MV-4-11 (cell line): ENCODE results near the gene CCDC78.
"Not testable (repeated sequence)": the region's sequence is repeated elsewhere in the genome, so short reads cannot be mapped to it uniquely, and the experiment has no call there.

ENCODE experiments used
- DNase-seq: peaks from one replicate; lab custom pipeline; 2025; lab: John Stamatoyannopoulos, UW

Gene CCDC78

DNA sequence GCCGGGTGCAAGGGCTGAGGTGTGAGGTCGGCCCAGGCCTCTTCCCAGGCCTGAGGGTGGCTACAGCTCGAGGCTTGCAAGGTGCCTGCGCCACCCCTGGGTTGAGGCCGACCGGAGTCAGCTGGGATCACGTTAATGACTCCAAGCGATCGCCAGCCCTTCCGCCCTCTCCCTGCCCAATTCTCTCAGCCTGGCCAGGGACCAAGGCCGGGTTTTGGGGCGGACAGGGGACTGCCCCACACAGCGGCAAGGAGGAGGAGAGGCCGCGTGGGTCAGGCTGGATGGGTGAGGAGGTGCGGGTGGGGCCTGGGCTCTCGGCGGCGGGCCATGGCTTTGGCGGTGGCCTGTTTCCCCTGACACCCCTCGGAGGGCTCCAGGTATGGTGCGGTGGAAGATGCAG is 32.9 kb downstream of the CCDC78 start:
- DNase-seq, result no peak

DNA sequence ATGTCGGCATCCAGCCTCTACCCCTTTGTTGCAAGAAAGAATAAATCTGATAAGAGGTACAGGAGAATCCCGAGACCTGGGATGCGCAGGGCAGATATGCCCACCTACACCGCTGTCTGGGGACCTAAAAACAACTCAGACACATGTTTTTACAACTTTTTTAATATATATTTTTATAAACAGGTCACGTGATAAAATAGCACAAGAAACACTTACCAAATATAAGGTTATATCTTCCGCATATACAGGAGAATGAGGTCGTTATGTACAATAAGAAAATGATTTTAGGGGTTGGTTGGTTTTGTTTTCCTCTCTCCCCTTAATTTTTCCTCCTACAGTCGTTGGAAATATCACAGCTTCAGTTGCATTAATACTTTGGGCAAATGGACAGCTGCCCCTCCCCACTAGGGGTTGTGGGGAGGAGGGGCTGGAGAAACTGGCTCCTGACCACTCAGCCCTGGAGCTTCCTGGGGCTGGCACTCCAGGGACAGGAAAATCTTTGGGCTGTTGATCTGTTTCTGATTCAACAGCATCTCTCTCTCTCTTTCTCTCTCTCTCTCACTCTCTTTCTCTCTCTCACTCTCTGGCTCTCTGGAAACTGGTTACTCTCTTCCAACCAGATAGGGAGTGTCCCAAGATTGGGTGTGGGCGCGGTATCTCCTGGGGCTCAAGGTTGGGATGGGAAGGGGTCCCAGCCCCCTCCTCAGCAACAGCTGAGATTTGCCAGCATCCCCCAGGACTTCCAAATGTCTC is 33.7 kb downstream of the CCDC78 start:
- no peak for DNase-seq

DNA sequence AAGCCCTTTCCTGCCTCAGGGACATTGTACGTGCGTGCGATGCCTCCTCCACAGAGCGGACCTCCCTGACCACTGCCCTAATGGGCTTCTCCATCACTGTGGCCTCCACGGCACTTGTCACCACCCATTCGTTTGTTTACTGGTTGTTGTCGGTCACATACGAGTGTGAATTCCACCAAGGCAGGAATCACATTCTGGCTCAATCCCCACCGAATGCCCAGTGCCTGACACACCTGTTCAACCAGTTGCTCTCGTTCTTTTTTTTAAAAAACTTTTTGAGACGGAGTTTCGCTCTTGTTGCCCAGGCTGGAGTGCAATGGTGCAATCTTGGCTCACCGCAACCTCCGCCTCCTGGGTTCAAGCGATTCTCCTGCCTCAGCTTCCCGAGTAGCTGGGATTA is 35.0 kb downstream of the CCDC78 start:
- not testable (repeated sequence) for DNase-seq

DNA sequence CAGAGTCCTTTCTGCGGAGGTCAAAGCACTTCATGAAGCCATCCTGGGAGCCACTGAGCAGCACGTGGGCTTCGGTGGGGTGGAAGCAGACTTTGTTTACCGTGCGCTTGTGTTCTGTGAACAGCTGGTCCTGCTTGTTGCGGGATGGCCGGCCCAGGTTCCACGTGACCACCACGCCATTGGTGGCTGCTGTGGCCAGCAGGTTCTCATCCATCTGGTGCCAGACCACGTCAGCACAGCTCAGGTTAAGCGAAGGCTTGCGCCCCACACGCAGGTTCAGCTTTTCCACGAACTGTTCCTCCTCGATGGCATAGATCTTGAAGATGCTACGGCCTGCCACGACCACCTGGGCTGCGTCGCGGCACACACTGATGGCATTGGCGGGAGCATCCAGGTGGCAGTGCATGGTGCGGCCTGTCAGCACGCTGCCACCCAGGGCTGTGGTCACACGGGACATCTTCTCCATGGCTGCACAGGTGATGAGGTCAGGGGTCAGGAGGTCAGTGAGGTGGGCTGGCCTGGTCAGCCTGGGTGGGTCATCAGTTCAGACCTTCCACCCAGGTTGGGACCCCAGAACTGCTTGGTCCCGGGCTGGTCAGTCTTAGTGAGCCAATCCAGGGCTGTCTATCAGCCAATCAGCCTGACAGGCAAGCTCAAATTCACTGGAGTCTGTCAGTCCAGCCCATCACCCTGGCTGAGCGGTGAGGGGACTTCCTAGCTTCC is 36.9 kb downstream of the CCDC78 start:
- DNase-seq, result no peak

DNA sequence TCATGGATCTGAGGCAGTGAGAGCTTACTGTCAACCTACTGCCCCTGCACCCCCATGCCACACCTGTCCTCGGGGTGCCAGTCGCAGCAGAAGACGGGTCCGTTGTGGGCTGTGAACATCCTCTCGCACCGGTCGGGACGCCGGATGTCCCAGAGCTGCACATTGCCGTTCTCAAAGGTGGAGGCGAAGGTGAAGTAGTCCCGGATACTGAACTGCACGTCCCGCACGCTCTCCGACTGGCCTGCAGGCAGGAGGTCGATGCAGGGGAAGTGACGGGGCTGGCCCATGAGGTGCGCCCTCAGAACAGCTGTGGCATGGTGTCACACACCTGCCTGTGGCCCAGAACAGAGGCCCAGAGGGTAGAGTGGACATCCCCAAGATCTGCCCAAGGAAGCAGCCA is 38.7 kb downstream of the CCDC78 start:
- no peak for DNase-seq

DNA sequence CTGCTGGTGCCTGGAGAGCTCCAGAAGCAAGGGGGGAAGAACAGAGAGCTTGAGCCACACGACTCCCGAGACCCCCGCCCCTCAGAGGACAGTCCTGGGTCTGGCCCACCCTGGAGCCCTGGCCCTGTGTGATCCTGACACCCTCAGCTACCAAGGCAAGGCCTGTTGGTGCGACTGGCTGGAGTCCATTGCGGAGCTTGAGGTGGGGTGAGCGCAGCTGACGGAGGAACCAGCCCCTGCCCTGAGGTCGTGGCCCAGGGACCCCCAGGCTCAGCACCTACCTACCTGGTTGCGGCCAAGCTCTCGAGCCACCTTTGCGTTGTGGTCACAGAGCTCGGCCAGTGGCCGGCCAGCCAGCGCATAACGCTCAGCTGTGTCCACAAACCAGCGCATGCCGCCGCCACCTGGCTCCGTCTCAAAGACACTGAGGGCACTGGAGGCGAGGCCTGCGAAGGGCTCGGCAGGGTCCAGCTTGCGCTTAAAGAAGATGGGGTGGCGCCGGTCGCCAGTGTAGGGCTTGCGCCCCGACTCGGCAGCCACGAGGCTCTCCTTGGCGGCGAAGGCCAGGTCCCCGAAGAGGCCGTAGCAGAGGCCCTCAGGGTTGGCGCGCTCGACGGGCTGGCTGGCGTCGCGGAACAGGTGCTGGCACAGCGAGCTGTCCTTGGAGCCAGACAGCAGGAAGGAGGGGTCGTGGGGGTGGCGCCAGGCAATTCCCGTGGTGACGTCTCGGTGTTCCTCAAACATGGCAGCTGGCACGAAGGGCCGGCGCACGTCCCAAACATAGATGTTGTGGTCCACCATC is 39.6 kb downstream of the CCDC78 start:
- no peak for DNase-seq

DNA sequence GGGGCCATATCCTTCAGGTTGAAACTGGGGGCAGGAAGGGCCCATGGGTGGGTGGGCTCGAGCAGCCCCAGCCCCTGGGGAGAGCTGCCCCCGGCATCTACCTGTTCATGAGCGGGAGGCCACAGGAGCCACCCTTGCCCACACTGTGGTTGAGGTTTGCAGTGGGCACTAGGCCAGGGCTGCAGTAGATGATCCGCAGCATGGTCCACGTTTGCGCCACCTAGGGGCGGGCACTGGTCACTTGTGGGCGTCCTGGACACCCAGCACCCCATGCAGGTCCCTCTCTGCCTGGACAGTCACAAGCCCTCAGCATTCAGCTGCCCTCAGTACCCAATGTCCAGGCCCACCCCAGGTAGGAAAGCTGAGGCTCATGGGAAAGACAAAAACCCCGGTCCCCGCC is 40.3 kb downstream of the CCDC78 start:
- peak; percentile 18 for DNase-seq

DNA sequence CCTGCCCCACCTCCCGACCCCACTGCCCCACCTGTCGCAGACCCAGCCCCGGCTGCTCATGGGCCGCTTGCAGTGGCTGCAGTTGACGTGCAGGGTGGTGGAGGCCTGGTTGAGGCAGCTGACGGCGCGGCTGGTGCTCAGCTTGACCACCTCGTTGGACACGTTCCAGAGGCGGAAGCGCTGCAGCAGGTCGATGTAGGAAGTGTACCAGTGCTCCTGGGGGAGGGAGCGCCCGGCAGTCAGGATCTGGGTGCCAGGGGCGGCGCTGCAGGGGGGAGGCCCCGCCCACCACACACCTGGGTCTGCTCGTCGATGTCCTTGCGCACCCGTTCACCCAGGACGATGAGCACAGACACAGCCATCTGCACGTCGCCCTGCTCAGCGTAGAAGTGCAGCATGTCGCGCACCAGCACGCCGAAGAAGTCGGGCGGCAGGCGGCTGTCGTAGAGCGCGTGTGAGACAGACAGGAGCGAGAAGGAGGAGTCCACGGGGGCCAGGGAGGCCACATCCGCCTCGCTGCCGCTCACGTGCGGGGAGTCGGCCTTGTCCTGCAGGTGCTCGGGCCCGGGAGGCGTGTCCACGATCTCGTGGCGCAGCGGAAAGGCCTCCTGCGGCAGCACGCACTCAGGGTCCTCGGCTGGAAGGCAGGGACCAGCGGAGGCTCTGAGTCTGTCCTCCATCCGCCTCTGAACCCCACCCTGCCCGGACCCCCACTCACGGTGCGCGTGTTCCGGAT is 41.1 kb downstream of the CCDC78 start:
- DNase-seq, result no peak

DNA sequence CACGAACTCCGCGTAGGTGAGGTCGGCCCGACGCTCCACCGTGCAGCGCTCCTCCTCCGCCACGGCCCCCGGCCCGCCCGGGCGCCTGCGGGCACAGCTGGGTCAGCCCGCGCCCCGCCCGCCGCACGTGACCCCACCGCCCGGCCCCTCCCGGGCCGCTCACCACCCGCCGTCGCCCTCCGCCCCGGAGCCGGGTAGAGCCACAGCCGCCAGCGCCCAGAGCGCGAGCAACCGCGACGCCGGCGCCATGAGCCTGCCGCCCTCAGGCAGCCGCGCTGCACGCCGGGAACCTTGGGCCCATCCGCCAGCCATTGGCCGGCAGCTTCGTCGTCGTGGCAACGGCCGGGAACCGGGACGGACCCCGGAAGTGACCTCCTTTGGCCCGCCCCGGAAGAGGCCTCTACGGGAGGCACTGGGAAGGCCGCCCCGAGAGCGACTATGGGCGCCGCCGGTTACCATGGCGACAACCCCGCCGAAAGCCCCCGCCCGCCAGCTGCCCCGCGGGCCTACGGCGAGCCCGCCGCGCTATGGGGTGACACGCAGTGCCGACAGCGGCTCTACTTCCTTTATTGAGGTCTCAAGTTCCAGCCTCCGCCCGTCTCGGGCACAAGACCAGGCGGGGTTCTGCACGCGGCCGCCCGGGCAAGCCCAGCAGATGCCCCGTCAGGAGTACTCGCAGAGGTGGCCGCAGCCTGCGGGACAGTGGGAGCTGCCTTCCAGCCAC is 42.0 kb downstream of the CCDC78 start, which contains the start of gene JMJD8:
Gene JMJD8 (minus strand): TSS at position 264 of the 724 bp plus-strand sequence. CDS start 15 bp downstream, at position 249.
- peak; percentile 96 for DNase-seq

DNA sequence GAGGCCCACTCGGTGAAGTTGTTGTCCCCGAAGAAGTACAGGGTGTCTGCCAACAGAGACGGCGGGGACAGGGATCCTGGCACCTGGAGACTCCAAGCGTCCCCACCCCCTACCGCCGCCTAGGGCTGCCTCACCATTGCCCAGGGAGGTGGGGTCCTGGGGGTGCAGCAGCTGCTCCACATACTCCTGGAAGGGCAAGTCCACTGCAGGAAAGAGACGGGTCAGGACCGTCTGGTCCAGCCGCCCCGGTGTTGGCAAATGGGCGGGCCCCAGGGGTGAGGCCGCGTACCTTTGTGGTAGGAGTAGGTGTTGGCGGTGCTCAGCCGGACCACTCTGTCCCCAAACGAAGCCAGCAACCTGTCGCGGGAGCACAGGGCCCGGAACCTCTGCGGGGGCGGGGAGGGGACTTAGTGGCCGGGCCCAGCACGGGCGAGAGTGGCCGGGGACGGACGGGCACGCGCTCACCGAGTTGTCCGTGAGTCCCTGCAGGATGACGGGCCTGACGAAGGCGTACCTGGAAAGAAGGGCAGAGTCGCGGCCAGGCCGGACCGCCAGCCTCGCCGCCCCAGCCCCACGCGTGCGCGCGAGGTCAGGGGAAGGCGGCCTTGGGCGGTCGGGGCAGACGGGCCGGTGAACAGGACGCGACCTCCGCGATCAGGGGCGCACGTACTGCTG is 42.7 kb downstream of the CCDC78 start:
- no peak for DNase-seq

DNA sequence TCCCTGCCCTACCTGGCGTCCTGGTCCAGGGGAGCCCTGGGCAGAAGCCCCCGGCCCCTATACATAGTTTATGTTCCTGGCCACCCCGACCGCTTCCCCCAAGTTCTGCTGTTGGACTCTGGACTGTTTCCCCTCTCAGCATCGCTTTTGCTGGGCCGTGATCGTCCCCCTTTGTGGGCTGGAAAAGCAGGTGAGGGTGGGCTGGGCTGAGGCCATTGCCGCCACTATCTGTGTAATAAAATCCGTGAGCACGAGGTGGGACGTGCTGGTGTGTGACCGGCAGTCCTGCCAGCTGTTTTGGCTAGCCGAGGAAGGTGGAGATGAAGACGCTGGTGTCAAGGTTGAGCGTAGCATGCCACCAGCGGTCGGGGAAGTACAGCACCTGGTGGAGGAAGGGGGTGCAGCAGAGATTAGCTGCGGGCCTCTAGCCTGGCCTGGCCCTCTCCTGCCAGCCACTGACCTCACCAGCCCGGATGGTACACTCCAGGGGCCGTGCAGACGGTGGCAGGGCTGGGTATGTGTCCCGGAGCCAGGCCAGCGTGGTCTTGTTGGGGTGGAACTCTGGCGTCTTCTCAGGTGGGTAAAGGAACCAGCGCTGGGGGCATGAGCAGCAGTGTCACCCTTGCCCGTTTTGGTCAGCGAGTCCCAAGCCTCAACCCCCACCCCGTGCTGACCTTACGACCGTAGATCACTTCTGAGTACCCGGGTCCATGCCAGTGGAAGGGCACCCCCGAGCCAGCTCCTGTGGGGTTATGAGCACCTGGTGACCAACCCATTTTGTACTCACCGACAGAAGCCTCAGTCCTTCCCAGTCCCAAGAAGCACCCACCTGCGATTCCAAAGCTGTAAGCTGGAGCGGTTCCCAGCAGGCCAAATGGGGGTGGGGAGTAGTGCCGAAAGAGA is 43.5 kb downstream of the CCDC78 start:
- DNase-seq, result no peak

DNA sequence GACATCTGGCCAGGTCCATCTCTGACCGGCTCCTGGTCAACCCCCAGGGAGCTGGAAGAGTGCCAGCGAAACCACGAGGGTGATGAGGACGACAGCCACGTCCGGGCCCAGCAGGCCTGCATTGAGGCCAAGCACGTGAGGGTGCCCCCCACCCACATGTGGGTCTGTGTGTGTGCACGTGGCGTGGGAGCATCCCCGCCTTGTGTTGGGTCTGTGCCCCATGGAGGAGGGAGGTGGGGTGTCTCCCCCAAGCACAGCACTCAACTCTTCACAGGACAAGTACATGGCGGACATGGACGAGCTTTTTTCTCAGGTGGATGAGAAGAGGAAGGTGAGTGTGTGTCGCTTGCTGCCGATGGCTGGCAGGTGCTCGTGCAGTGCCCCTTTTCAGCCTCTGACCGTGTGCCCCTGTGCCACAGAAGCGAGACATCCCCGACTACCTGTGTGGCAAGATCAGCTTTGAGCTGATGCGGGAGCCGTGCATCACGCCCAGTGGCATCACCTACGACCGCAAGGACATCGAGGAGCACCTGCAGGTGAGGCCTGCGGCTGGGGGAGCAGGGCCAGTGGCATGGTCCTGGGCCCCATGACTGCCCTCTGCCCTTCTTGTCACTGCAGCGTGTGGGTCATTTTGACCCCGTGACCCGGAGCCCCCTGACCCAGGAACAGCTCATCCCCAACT is 44.4 kb downstream of the CCDC78 start:
- no peak for DNase-seq

DNA sequence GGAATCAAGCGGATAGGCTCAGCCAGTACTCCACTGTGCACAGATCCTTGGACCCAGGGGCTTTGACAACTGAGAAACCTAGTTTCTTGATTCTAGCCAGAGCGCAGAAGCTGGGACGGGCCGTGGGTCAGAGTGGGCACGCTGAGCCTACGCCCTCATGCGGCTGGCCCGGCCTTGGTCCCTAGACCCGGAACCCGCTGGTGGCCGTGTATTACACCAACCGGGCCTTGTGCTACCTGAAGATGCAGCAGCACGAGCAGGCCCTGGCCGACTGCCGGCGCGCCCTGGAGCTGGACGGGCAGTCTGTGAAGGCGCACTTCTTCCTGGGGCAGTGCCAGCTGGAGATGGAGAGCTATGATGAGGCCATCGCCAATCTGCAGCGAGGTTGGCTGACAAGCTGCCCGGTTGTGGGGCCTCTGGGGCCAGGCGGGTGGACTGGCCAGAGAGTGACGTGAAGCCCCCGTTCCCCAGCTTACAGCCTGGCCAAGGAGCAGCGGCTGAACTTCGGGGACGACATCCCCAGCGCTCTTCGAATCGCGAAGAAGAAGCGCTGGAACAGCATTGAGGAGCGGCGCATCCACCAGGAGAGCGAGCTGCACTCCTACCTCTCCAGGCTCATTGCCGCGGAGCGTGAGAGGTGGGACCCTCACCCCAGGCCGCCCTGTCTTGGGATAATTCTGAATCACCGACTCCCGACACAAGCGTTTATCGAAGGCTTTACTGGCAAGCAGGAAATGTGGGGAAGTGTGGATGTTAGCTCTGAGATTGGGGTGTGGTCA is 45.1 kb downstream of the CCDC78 start:
- peak; percentile 53 for DNase-seq

DNA sequence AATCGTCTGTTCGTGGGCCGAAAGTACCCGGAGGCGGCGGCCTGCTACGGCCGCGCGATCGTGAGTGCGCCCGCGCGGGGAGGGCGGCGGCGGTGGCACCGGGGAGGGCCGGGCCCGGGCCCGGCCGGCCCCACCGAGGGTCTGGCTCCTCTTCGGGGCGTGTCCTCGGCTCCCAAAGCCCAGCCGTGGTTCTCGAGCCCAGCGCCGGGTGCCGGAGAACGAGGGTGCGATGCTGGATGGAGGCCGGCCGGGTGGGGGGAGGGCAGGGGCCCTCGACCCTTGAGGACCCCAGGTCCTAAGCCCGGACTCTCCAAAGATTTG is 45.7 kb downstream of the CCDC78 start:
- DNase-seq, result no peak

DNA sequence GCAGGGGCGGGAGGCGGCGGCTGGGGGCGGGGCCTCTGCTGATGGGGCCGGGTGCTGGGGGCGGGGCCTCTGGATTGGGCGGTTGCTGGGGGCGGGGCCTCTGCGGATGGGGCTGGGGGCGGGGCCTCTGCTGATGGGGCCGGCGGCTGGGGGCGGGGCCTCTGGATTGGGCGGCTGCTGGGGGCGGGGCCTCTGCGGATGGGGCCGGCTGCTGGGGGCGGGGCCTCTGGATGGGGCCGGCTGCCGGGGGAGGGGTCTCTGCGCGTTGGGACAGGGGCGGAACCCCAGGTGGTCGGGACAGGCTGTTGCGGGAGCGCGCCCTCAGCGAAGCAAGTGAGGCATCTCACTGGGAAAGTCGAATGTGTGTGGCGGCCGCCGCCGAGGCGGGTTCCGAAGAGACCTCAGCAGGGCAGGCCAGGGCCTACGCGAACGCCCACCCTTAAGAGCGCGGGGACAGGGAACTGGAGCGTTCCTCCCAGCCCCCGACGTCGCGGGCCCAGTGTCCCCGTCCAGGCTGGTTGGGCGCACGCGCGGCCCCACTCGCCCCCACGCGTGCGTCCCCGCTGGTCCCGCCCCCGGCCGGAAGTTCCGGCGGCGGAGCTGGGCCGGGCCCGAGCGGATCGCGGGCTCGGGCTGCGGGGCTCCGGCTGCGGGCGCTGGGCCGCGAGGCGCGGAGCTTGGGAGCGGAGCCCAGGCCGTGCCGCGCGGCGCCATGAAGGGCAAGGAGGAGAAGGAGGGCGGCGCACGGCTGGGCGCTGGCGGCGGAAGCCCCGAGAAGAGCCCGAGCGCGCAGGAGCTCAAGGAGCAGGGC is 46.2 kb downstream of the CCDC78 start, which contains the start of gene STUB1:
Gene STUB1 (plus strand): TSS at position 597 of the 811 bp plus-strand sequence. CDS start 116 bp downstream, at position 713.
- DNase-seq, result peak; percentile 80

DNA sequence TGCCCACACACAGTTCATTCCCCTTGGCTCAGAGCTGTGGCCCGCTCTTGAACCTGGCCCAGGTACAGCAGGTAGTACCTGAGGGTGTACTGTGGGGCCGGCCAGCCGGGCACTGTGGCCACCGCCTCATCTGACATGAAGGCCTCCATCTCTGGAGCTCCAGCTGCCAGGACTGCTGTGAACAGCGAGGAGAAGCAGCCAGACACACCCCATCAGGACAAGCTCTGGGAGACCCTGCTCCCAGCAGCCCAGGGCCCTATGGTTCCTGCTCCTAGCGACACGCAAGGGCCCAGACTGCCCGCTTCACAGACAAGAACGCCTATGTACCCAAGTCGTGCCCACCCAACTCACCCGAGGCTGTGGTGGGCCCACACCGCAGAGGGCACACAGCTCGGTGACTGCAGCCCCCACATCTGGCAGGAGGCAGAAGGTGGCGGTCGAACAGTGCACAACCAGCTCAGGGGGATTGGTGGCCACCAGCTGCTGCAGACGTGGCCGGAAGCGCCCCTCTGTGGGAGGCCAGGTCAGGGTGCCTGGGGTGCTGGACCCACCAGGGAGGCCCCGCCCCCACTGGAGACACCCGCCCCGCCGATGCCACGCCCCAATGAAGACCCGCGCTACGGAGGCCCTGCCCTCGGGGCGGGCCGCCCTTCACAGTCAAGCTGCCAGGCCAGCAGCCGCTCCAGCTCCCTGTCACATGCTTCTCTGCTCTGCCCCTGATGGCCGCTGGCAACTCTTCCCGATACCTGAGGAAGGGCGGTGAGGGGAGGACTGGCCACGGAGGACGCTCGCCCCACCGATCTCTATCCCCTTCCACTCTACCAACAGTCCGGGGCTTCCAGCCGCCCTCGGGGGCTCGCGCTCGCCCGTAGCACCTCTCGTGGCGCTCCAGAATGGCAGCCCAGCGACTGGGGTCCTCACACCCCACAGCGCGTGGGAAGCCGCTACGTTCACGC is 47.1 kb downstream of the CCDC78 start:
- peak; percentile 45 for DNase-seq
